Heart left ventricle (tissue), 16 donors: ENCODE data around the gene TUBA4B. TPM values are rescaled to one million over a fixed set of nuclear protein-coding genes. Genes with fewer than 3 reads are reported as not detected.

Experiments used
- ATAC-seq, 4 donors: fragments of 200-7000 bp; cut with Tn5 transposase; one replicate each; pipeline ENCODE4 v1.9.1; 2020 to 2022; ENCODE audit warnings: moderate library complexity in 4 of 4, mild to moderate bottlenecking in 3 of 4, moderate number of reproducible peaks in 1 of 4
- DNase-seq, 5 donors: peaks; one replicate each; pipeline ENCODE4 v3.0.0-alpha.2; 2020
- H3K27ac ChIP-seq, 12 donors: fragments of 200-600 bp; sonication (generic) in 4 of 12; one replicate each; pipeline versions ENCODE4 v1.5.0 to v1.8.0; 2016 to 2022; ENCODE audit warnings: mild to moderate bottlenecking in 2 of 12
- H3K27me3 ChIP-seq, 9 donors: fragments of 200-600 bp; sonication (generic) in 2 of 9; one replicate each; pipeline versions ENCODE4 v1.5.1 to v1.8.0; 2016 to 2022; ENCODE audit warnings: mild to moderate bottlenecking in 3 of 9
- H3K36me3 ChIP-seq, 9 donors: fragments of 200-600 bp; sonication (generic) in 2 of 9; one replicate each; pipeline versions ENCODE4 v1.5.0 to v1.8.0; 2018 to 2022; ENCODE audit warnings: mild to moderate bottlenecking in 2 of 9
- H3K4me1 ChIP-seq, 12 donors: fragments of 200-600 bp; sonication (generic) in 4 of 12; one replicate each; pipeline versions ENCODE4 v1.5.0 to v1.8.0; 2016 to 2022; ENCODE audit warnings: mild to moderate bottlenecking in 3 of 12
- H3K4me3 ChIP-seq, 12 donors: fragments of 200-600 bp; sonication (generic) in 4 of 12; one replicate each; pipeline versions ENCODE4 v1.5.0 to v1.8.0; 2017 to 2022; ENCODE audit warnings: mild to moderate bottlenecking in 9 of 12, moderate library complexity in 4 of 12
- H3K9me3 ChIP-seq, 12 donors: fragments of 200-600 bp; sonication (generic) in 4 of 12; one replicate each; pipeline versions ENCODE4 v1.5.0 to v1.8.0; 2016 to 2022; ENCODE audit warnings: mild to moderate bottlenecking in 1 of 12
- POLR2A ChIP-seq, 2 donors: fragments of 450-650 bp; IDR thresholded peaks; one replicate each; pipeline ENCODE4 v1.6.1; 2017; ENCODE audit warnings: antibody characterized with exemption in 2 of 2, mild to moderate bottlenecking in 2 of 2, moderate library complexity in 2 of 2
- WGBS, 4 donors: extraction: QIAGEN DNeasy Blood & Tissue Kit in 2 of 4; methylation state at CpG; one replicate each; pipeline versions ENCODE4 v1.1.5 to v1.1.7; 2013 to 2018; 5-methylcytosine and 5-hydroxymethylcytosine counted together
- intact Hi-C, 10 donors: fragments of 100-400 bp; cut with DNase I; formaldehyde crosslinking; loops; one replicate each; pipeline versions ENCODE4 v1.11.1 to v1.14.2; 2022
- polyA plus RNA-seq, 2 donors: library from polyadenylated mRNA; stranded (reverse); fragments of 200-250 nt; gene quantifications; one replicate each; pipeline ENCODE4 v1.2.3, GENCODE V29; 2013
- total RNA-seq, 9 donors: library from RNA; depleted of rRNA in 2 of 9; stranded (reverse); fragments of >200 nt in 2 of 9; fragmentation: NEBNext Ultra II Directional in 3 of 9; extraction: Animal tissue kit (Norgen Biotek cat#: 25700) in 3 of 9; gene quantifications; one replicate each; pipeline versions ENCODE4 v1.1.0 to v1.2.4, GENCODE V29; 2016 to 2023
- TF ChIP-seq, protein P1 (sequence below), 12 donors: fragments of 200-600 bp; sonication (generic) in 4 of 12; IDR thresholded peaks; one replicate each; pipeline versions ENCODE4 v1.5.0 to v1.8.0; 2018 to 2022; ENCODE audit warnings: antibody characterized with exemption in 12 of 12, mild to moderate bottlenecking in 5 of 12
- donor health status: ischemic (EF 13 %, LVEDD 7.1; RV severe dilation, severe dysfunction).
- donor health status: healthy with polysubstance abuse.
- donor health status: DM: no; HTN: yes; CAD: no.
- donor health status: DM: no; HTN: no; CAD: no.
- donor health status: ischemic (EF 25% LVEDD 6.9; RV normal size, moderate dysfunction).
- donor health status: ischemic (EF 25% LVEDD 5.7; RV mildly dilated, moderate dysfunction).
- donor health status: healthy.
- donor health status: DM: yes; HTN: yes; CAD: no.
- donor health status: ischemic (EF 35%, LVEDD 5.7; RV mildly dilated, moderate dysfunction).
- donor health status: nonischemic (EF 11% LVEDD 7.7; RV severe dilation, severe dysfunction).
- donor health status: DM: yes; HTN: yes; CAD: no.
- donor health status: PGD.
- donor health status: ischemic (EF 29% LVEDD 5.4; RV normal size, mild dysfunction).
- donor health status: nonischemic (EF 23%, LVEDD 6.1; RV moderate dilation, normal function).

The TUBA4B gene
- total and polyA plus RNA-seq, 11 donors: not detected

DNA sequence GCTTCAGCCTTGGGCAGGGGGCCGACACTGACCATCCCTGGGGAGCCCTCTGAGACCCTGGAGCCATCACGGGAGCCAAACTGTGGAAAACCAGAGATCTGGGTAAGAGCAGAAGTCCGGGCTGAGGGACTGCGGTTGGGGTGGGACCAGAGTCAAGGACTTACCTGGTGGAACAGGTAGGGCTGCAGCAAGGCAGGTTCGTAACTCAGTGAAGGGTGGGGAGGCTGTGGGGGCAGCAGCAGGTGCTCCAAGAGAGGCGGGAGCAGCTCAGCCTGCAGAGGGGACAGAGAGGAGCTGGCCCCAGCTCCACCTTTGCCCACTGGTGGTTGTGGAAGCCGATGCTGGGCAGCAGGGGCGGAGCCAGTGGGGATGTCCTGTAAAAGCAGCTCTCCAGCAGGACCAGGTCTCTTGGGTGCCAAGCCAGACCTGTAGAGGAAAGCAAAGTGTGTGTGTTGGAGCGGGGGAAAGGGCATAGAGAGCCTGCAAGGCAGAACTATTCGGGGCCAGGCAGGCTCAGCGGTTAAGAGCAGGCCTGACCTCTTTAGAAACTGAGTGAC lies 49.4 kb downstream of the TUBA4B start:
- Histone ChIP-seq H3K4me1 (peaks cover 0 to 7% (median 0%) of the 10 kb centered on the region in 12 donors), H3K27ac (no peak overlapping the region), H3K27me3 (peaks cover 0 to 49% (median 9%) of the 10 kb centered on the region in 9 donors), H3K9me3 (no peaks in the 10 kb centered on the region), H3K4me3 (no peak overlapping the region), H3K36me3 (no peaks in the 10 kb centered on the region)
- ATAC-seq (no peak), DNase-seq (no peak)
- intact Hi-C loops: loop anchor here in 2 of 10 donors (5.0 to 10.0 kb wide), 2 partner anchors 245 to 248 kb away; no protein-coding TSS in a partner anchor
- TF ChIP-seq POLR2A (IDR thresholded peaks at IDR 0.05): no peak
- TF ChIP-seq, protein P1, sequence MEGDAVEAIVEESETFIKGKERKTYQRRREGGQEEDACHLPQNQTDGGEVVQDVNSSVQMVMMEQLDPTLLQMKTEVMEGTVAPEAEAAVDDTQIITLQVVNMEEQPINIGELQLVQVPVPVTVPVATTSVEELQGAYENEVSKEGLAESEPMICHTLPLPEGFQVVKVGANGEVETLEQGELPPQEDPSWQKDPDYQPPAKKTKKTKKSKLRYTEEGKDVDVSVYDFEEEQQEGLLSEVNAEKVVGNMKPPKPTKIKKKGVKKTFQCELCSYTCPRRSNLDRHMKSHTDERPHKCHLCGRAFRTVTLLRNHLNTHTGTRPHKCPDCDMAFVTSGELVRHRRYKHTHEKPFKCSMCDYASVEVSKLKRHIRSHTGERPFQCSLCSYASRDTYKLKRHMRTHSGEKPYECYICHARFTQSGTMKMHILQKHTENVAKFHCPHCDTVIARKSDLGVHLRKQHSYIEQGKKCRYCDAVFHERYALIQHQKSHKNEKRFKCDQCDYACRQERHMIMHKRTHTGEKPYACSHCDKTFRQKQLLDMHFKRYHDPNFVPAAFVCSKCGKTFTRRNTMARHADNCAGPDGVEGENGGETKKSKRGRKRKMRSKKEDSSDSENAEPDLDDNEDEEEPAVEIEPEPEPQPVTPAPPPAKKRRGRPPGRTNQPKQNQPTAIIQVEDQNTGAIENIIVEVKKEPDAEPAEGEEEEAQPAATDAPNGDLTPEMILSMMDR (IDR thresholded peaks at IDR 0.05): no peak
- 71 to 82% (median 76%) methylated on average over 11 of the region's 11 CpGs for WGBS, 4 donors

DNA sequence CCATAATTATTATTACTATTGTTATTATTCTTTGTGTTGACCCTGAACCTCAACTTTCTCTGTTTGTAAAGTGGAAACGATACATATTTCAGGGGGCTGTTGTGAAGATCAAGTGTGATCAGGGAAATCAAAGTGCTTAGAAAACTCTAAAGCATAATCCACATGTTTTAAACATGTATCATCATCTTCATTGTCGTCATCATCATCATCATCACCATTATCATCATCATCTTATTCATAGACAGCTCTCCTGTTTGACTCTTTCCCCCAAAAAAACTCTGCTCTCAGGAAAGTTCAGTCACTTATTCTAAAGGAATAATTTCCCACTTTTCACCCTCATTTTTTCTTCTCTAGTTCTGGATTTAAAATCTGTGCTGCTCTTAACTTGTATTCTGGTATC lies 51.2 kb downstream of the TUBA4B start:
- Histone ChIP-seq H3K27me3 (peaks cover 5 to 61% (median 22%) of the 10 kb centered on the region in 9 donors), H3K9me3 (no peaks in the 10 kb centered on the region), H3K4me3 (no peak overlapping the region), H3K4me1 (peaks cover 0 to 11% (median 0%) of the 10 kb centered on the region in 12 donors), H3K27ac (no peak overlapping the region), H3K36me3 (no peaks in the 10 kb centered on the region)
- intact Hi-C loops: loop anchor here in 2 of 10 donors (5.0 to 10.0 kb wide), 2 partner anchors 247 to 249 kb away; no protein-coding TSS in a partner anchor
- no peak for TF ChIP-seq POLR2A (IDR thresholded peaks at IDR 0.05)
- TF ChIP-seq, protein P1 (IDR thresholded peaks at IDR 0.05): no peak
- 50 to 54% (median 51%) methylated on average over 2 of the region's 2 CpGs for WGBS, 4 donors
- DNase-seq (no peak), ATAC-seq (no peak)

DNA sequence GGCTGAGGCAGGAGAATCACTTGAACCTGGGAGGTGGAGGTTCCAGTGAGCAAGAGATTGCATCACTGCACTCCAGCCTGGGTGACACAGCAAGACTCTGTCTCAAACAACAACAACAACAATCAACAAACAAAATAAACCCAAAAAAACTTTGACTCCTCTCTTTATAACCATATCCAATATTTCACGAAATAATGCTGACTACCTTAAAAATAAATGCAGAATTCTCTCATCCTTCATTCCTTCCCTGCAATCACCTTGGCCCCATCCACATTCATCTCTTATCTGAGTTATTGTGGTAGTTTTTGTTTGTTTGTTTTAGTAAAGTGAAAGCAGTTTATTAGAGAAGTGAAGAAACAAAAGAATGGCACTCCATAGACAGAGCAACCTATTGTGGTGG lies 53.0 kb downstream of the TUBA4B start:
- no peak for DNase-seq
- H3K4me1 ChIP-seq: peaks cover 0 to 14% (median 0%) of the 10 kb centered on the region in 12 donors
- H3K27ac ChIP-seq: no peak overlapping the region
- H3K27me3 ChIP-seq: peaks cover 11 to 67% (median 34%) of the 10 kb centered on the region in 9 donors
- no peak overlapping the region for H3K4me3 ChIP-seq
- no peaks in the 10 kb centered on the region for H3K9me3 ChIP-seq
- H3K36me3 ChIP-seq: no peaks in the 10 kb centered on the region
- TF ChIP-seq, protein P1 (IDR thresholded peaks at IDR 0.05): no peak
- TF ChIP-seq POLR2A (IDR thresholded peaks at IDR 0.05): no peak
- intact Hi-C loops: loop anchor here in 1 of 10 donors (10.0 kb wide), 1 partner anchor 251 kb away; no protein-coding TSS in a partner anchor
- WGBS, 4 donors: 73 to 78% (median 75%) methylated on average over 1 of the region's 1 CpG
- no peak for ATAC-seq

DNA sequence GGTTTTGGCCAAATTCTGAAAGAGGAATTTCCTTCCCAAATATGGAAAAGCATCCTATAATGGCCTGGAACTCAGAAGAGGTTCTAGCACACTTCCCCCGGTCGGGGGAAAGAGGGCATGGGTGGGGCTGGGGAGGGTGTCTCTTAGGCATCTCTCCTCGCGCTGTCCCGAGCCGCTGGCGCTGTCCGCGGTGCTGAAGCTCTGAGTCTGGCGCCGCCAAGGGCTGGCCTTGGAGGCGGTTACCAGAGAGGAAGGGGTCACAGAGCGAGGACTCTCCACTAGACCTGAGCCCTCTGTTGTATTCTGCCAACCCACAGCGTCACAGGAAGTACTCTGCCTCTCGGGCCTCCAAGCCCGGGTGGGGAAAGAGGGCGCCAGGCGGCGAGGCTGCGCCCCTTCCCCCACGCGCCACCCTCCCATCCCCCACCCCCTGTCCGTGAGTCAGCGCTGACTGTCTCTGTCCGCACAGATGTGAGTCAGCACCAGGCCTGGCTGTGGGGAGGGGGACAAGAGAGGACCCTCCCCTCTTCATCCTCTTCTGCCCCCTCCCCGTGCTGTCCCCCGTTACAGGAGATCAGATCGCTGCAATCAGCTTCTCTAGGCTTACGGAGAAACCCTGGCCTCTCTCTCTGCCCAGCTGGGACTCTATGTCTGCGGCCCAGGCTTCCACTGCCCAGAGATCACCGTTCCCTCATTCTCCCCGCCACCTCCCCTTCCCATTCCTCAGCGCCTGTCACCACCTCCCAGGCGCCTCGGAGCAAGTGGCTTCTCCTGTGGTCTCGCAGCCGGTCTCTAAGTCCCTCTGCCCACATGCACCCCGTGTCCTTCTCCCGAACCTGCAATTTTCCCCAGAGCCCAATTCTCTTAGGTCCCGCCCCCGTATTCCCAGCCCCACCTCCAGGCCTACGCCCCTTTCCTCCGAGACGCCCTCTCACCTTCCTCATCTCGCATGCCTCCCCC lies 55.4 kb downstream of the TUBA4B start:
- peaks cover 11 to 61% (median 27%) of the 10 kb centered on the region in 9 donors for H3K27me3 ChIP-seq
- intact Hi-C loops: loop anchor here in 1 of 10 donors (10.0 kb wide), 1 partner anchor 254 kb away; no protein-coding TSS in a partner anchor
- 3 to 6% (median 3%) methylated on average over 40 to 45 of the region's 45 CpGs for WGBS, 4 donors

More for the DNA sequence above, 55.4 kb downstream of the TUBA4B start:
- TF ChIP-seq POLR2A (IDR thresholded peaks at IDR 0.05): no peak
- Histone ChIP-seq H3K4me1 (peaks cover 0 to 14% (median 0%) of the 10 kb centered on the region in 12 donors), H3K36me3 (no peaks in the 10 kb centered on the region), H3K4me3 (no peak overlapping the region), H3K27ac (no peak overlapping the region), H3K9me3 (no peaks in the 10 kb centered on the region)
- peak in 4 of 5 donors; percentile 42 to 84 (median 70) for DNase-seq
- ATAC-seq: peak; percentile 51 to 82 (median 80)
